SKM-1 (cell line): ENCODE results near the gene RALGAPB.
"Not testable (repeated sequence)": the region's sequence is repeated elsewhere in the genome, so short reads cannot be mapped to it uniquely, and the experiment has no call there.

Experiments
- DNase-seq: peaks from one replicate; lab custom pipeline; 2025; ENCODE audit not compliant: unreplicated experiment; lab: John Stamatoyannopoulos, UW

Gene RALGAPB

GRCh38 chr20:38485041-38485440 lies 12.4 kb downstream of the RALGAPB start:
- DNase-seq, result no peak

GRCh38 chr20:38489181-38489580 lies 16.5 kb downstream of the RALGAPB start:
- DNase-seq, result no peak

- DNase-seq, result no peak
Observed at GRCh38 chr20:38497246-38497935, 24.7 kb downstream of the RALGAPB start.

GRCh38 chr20:38498909-38499308 lies 26.3 kb downstream of the RALGAPB start:
- DNase-seq, result no peak

GRCh38 chr20:38499366-38499765 lies 26.7 kb downstream of the RALGAPB start:
- DNase-seq, result no peak

- no peak for DNase-seq
Observed at GRCh38 chr20:38501858-38502436, 29.3 kb downstream of the RALGAPB start.

GRCh38 chr20:38504368-38505090 lies 31.9 kb downstream of the RALGAPB start:
- DNase-seq, result no peak

GRCh38 chr20:38505091-38505455 lies 32.4 kb downstream of the RALGAPB start:
- DNase-seq, result no peak

- not testable (repeated sequence) for DNase-seq
Observed at GRCh38 chr20:38511726-38512125, 39.1 kb downstream of the RALGAPB start.

- DNase-seq, result no peak
Observed at GRCh38 chr20:38514185-38514584, 41.5 kb downstream of the RALGAPB start.

GRCh38 chr20:38514947-38515346 lies 42.3 kb downstream of the RALGAPB start:
- DNase-seq, result no peak

GRCh38 chr20:38515631-38516030 lies 43.0 kb downstream of the RALGAPB start:
- DNase-seq, result no peak

GRCh38 chr20:38519426-38519825 lies 46.8 kb downstream of the RALGAPB start:
- no peak for DNase-seq

- no peak for DNase-seq
Observed at GRCh38 chr20:38520261-38520660, 47.6 kb downstream of the RALGAPB start.

- DNase-seq, result no peak
Observed at GRCh38 chr20:38523697-38524096, 51.1 kb downstream of the RALGAPB start.

- DNase-seq, result no peak
Observed at GRCh38 chr20:38528167-38528566, 55.5 kb downstream of the RALGAPB start.

- no peak for DNase-seq
Observed at GRCh38 chr20:38531021-38531420, 58.4 kb downstream of the RALGAPB start.

GRCh38 chr20:38534756-38535155 lies 62.1 kb downstream of the RALGAPB start:
- no peak for DNase-seq

GRCh38 chr20:38536310-38536709 lies 63.7 kb downstream of the RALGAPB start:
- no peak for DNase-seq

- DNase-seq, result no peak
Observed at GRCh38 chr20:38537176-38537575, 64.5 kb downstream of the RALGAPB start.

GRCh38 chr20:38538789-38539188 lies 66.1 kb downstream of the RALGAPB start:
- no peak for DNase-seq
